Esophagus mucosa (tissue), 1 donor: ENCODE data around the gene IVL. TPM values are rescaled to one million over a fixed set of nuclear protein-coding genes. Genes with fewer than 3 reads are reported as not detected.

Experiments used
- ATAC-seq: fragments of 200-7000 bp; cut with Tn5 transposase; one replicate; pipeline ENCODE4 v1.9.1; 2020
- total RNA-seq: library from RNA; stranded (reverse); gene quantifications from one replicate; pipeline ENCODE4 v1.2.4, GENCODE V29; 2023
- donor health status: DM: yes; HTN: yes; CAD: no.

The IVL gene
- 145 TPM for total RNA-seq

GRCh38 chr1:152907686-152908601 lies at the start of gene IVL:
Gene IVL (plus strand): TSS chr1:152908546. CDS start chr1:152909798, 1,252 bp downstream.
- ATAC-seq, result peak; percentile 70

- no peak for ATAC-seq
Measured at GRCh38 chr1:152859696-152860095, 48.6 kb upstream of the IVL start, which contains the start of gene LCE7A. Gene LCE7A (plus strand): TSS chr1:152859996. CDS start chr1:152860698, 702 bp downstream.

- ATAC-seq, result no peak
Measured at GRCh38 chr1:152860129-152860528, 48.2 kb upstream of the IVL start.

- ATAC-seq, result no peak
Measured at GRCh38 chr1:152861374-152861773, 47.0 kb upstream of the IVL start.

- ATAC-seq, result no peak
Measured at GRCh38 chr1:152864443-152864842, 43.9 kb upstream of the IVL start.

- no peak for ATAC-seq
Measured at GRCh38 chr1:152866321-152866720, 42.0 kb upstream of the IVL start.

- ATAC-seq, result peak; percentile 75
Measured at GRCh38 chr1:152869808-152870419, 38.4 kb upstream of the IVL start.

GRCh38 chr1:152870831-152871730 lies 37.3 kb upstream of the IVL start:
- ATAC-seq, result peak; percentile 73

- no peak for ATAC-seq
Measured at GRCh38 chr1:152871731-152872126, 36.6 kb upstream of the IVL start.

GRCh38 chr1:152873495-152873894 lies 34.9 kb upstream of the IVL start:
- ATAC-seq, result no peak

GRCh38 chr1:152876827-152877226 lies 31.5 kb upstream of the IVL start:
- no peak for ATAC-seq

- no peak for ATAC-seq
Measured at GRCh38 chr1:152878042-152878441, 30.3 kb upstream of the IVL start, which contains the start of gene SMCP. Gene SMCP (plus strand): TSS chr1:152878322. CDS start chr1:152884423, 6,101 bp downstream.

GRCh38 chr1:152879559-152880198 lies 28.7 kb upstream of the IVL start:
- ATAC-seq, result no peak

- ATAC-seq, result peak; percentile 85
Measured at GRCh38 chr1:152880316-152880715, 28.0 kb upstream of the IVL start.

- ATAC-seq, result peak; percentile 77
Measured at GRCh38 chr1:152880907-152881306, 27.4 kb upstream of the IVL start.

GRCh38 chr1:152884085-152884484 lies 24.3 kb upstream of the IVL start:
- peak; percentile 40 for ATAC-seq

- ATAC-seq, result no peak
Measured at GRCh38 chr1:152884506-152884905, 23.8 kb upstream of the IVL start.

GRCh38 chr1:152884966-152885624 lies 23.3 kb upstream of the IVL start:
- ATAC-seq, result no peak

GRCh38 chr1:152886085-152886484 lies 22.3 kb upstream of the IVL start:
- ATAC-seq, result no peak

GRCh38 chr1:152886758-152887409 lies 21.5 kb upstream of the IVL start:
- peak; percentile 73 for ATAC-seq

- ATAC-seq, result no peak
Measured at GRCh38 chr1:152888126-152888525, 20.2 kb upstream of the IVL start.
